Stimulated activated CD8-positive, alpha-beta memory T cell treated with anti-CD3 and anti-CD28 coated beads, Interleukin-12 subunit alpha, Interleukin-12 subunit beta, amount 100 ng/mL, for 1 hour (primary cell): ENCODE measurements around the gene DAP.

ENCODE experiments used
- DNase-seq: peaks from one replicate; pipeline ENCODE4 v3.0.0-alpha.2; 2020; ENCODE audit warnings: low read depth

The DAP gene

GRCh38 chr5:10709409-10709808, 51.6 kb downstream of the DAP start:
- no peak for DNase-seq

GRCh38 chr5:10708189-10708944, 52.7 kb downstream of the DAP start:
- no peak for DNase-seq

GRCh38 chr5:10707198-10708142, 53.6 kb downstream of the DAP start:
- DNase-seq, result no peak

GRCh38 chr5:10706326-10706725, 54.7 kb downstream of the DAP start:
- DNase-seq, result no peak

GRCh38 chr5:10705747-10706146, 55.3 kb downstream of the DAP start:
- DNase-seq, result no peak

- no peak for DNase-seq
Measured at GRCh38 chr5:10704949-10705621, 55.9 kb downstream of the DAP start.

- DNase-seq, result no peak
Measured at GRCh38 chr5:10703676-10704075, 57.4 kb downstream of the DAP start.

GRCh38 chr5:10702911-10703491, 58.0 kb downstream of the DAP start:
- DNase-seq, result no peak

GRCh38 chr5:10702040-10702629, 58.9 kb downstream of the DAP start:
- DNase-seq, result no peak

- DNase-seq, result no peak
Measured at GRCh38 chr5:10701567-10702039, 59.4 kb downstream of the DAP start.

GRCh38 chr5:10700516-10700915, 60.5 kb downstream of the DAP start:
- DNase-seq, result no peak

- DNase-seq, result no peak
Measured at GRCh38 chr5:10699987-10700386, 61.0 kb downstream of the DAP start.

- DNase-seq, result no peak
Measured at GRCh38 chr5:10699281-10699874, 61.7 kb downstream of the DAP start.

- no peak for DNase-seq
Measured at GRCh38 chr5:10695759-10696543, 65.1 kb downstream of the DAP start.

- no peak for DNase-seq
Measured at GRCh38 chr5:10695055-10695649, 65.9 kb downstream of the DAP start.

GRCh38 chr5:10691826-10692785, 68.9 kb downstream of the DAP start:
- no peak for DNase-seq

GRCh38 chr5:10690460-10691440, 70.3 kb downstream of the DAP start:
- DNase-seq, result no peak
